ENCODE results near the gene WDR11. TPM values are rescaled to one million over a fixed set of nuclear protein-coding genes. Genes with fewer than 3 reads are reported as not detected.

WDR11 gene
- total and polyA plus RNA-seq, 12 donors, result 32.6 to 73.7 (median 45.6) TPM

GRCh38 chr10:120818301-120818700, 32.9 kb upstream of the WDR11 start:
- Histone ChIP-seq H3K27ac (no peak overlapping the region), H3K36me3 (replicated peaks in 1 of 2) (no peaks in the 10 kb centered on the region), H3K4me3 (no peak overlapping the region), H3K4me1 (replicated peaks in 1 of 2) (no peaks in the 10 kb centered on the region), H3K9me3 (replicated peaks in 1 of 3) (no peaks in the 10 kb centered on the region), H3K27me3 (no peaks in the 10 kb centered on the region)
- no peak for DNase-seq
- TF ChIP-seq CTCF (IDR thresholded peaks at IDR 0.05) (no peak), POLR2A (IDR thresholded peaks at IDR 0.05) (no peak)
- intact Hi-C loops (cut with DNase I), result no loop called here
- WGBS, 4 donors, result 63 to 96% (median 78%) methylated on average over 4 of the region's 4 CpGs

- TF ChIP-seq POLR2A (IDR thresholded peaks at IDR 0.05) (no peak), CTCF (IDR thresholded peaks at IDR 0.05) (no peak)
- H3K36me3 ChIP-seq (replicated peaks in 1 of 2), result no peaks in the 10 kb centered on the region
- no peak for DNase-seq
- no peaks in the 10 kb centered on the region for H3K27me3 ChIP-seq
- H3K4me3 ChIP-seq, result no peak overlapping the region
- WGBS, 4 donors, result 85 to 93% (median 86%) methylated on average over 6 of the region's 6 CpGs
- H3K9me3 ChIP-seq (replicated peaks in 1 of 3), result no peaks in the 10 kb centered on the region
- H3K27ac ChIP-seq, result no peak overlapping the region
- intact Hi-C loops (cut with DNase I), result no loop called here
- H3K4me1 ChIP-seq (replicated peaks in 1 of 2), result no peaks in the 10 kb centered on the region
These were observed 31.8 kb upstream of the WDR11 start for GRCh38 chr10:120819366-120819765.

- no peaks in the 10 kb centered on the region for H3K27me3 ChIP-seq
- TF ChIP-seq POLR2A (IDR thresholded peaks at IDR 0.05) (no peak), CTCF (IDR thresholded peaks at IDR 0.05) (no peak)
- 67 to 80% (median 71%) methylated on average over 2 of the region's 2 CpGs for WGBS, 4 donors
- DNase-seq, result no peak
- no peaks in the 10 kb centered on the region for H3K36me3 ChIP-seq (replicated peaks in 1 of 2)
- no peak overlapping the region for H3K4me3 ChIP-seq
- H3K27ac ChIP-seq, result no peak overlapping the region
- no peaks in the 10 kb centered on the region for H3K9me3 ChIP-seq (replicated peaks in 1 of 3)
- no peaks in the 10 kb centered on the region for H3K4me1 ChIP-seq (replicated peaks in 1 of 2)
- intact Hi-C loops (cut with DNase I), result no loop called here
These were observed 27.9 kb upstream of the WDR11 start for GRCh38 chr10:120823266-120823665.

GRCh38 chr10:120824881-120825309, 26.3 kb upstream of the WDR11 start:
- no peaks in the 10 kb centered on the region for H3K9me3 ChIP-seq (replicated peaks in 1 of 3)
- no peaks in the 10 kb centered on the region for H3K4me1 ChIP-seq (replicated peaks in 1 of 2)
- intact Hi-C loops (cut with DNase I), result no loop called here
- no peaks in the 10 kb centered on the region for H3K36me3 ChIP-seq (replicated peaks in 1 of 2)
- H3K27ac ChIP-seq, result no peak overlapping the region
- DNase-seq, result peak; percentile 17 to 58 (median 45)
- TF ChIP-seq CTCF (IDR thresholded peaks at IDR 0.05) (peak; percentile 17 to 47 (median 39)), POLR2A (IDR thresholded peaks at IDR 0.05) (no peak)
- no peaks in the 10 kb centered on the region for H3K27me3 ChIP-seq
- 41 to 44% (median 43%) methylated on average over 9 of the region's 9 CpGs for WGBS, 4 donors
- H3K4me3 ChIP-seq, result no peak overlapping the region

Data from adrenal gland (tissue), 12 donors.